ENCODE measurements around the gene TMEM72.

Gene TMEM72

DNA sequence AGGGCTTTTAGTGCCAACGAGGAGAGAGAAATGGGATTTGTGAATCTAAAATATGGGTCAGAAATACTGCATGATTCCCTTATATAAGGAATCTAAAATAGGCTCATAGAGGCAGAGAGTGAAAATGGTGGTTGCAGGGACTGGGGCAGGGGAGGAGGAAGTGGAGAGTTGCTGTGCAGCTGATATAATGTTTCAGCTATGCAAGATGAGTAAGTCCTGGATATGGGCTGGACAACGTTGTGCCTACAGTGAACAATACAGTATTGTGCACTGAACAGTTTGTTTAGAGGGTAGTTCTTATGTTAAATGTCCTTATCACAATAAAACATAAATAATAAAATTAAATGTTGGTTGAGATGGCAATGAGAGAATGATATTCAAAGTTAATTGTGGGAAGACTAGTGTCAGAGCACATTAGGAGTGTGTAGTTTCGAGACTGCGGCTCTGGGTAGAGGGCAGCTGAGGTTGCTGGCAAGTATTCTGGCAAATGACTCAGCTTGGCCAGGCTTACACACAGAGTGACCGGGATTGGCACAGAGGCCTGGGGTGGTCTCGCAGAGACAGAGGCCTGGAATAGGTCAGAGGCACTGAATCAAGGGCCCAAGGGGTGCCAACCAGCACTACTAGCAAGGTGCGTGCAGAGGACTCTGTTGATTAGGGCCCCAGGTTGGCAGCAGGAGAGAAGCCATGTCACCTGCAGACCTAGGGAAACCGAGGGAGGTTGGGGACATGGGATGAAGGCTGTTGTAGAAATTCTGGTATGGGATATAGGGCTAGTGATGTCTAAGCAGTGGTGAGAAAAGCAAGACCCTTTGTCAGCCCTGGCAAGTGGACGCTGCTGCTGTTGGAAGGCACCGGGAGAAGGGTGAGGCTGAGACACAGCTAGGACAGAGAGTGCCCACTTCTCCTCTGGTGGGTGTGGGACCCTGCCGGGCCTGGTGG, 70.3 kb downstream of the TMEM72 start:
- no peak for DNase-seq

- no peak for DNase-seq
Observed at GRCh38 chr10:44982114-44982460, 71.0 kb downstream of the TMEM72 start.

GRCh38 chr10:44982496-44982895, 71.4 kb downstream of the TMEM72 start:
- DNase-seq, result no peak

DNA sequence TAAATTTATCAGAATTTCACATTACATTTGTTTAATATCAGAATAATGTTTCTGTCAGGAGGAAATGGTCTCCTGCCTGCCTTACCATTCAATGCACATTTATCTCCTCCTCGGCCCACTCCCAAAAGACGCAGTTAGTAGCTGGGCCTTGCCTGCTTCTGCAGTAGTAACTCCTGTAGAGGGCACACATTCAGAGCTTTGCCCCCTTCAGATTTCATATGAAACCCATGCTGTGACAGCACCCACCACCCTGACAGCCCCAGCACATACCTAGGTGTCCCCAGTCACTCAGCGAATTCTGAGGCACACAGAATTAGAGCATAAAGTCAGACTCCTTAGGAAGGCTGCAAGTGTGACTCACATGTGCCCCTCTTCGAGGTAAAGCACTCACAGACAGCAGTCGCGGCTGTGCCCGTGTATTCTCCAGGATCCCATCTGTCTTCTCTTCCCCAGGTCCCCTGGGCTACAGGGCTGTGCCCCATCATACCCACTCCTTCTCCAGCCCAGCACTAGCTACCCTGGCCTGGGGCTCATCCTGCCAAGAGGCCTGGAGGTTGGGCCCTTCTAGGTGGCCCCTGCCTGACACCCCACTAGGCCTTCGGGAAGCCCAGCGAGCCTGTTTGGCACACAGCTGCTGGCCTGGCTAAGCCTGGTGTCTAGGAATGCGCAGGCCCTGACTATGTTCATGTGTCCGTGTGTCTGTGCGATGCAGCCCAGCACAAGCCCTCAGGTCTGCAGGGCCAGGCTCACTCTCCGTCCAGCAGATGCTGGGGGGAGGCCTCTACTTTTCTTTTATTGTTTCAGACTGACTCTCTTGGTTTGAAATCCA, 72.1 kb downstream of the TMEM72 start:
- no peak for DNase-seq

GRCh38 chr10:44983895-44984278, 72.8 kb downstream of the TMEM72 start:
- DNase-seq, result no peak

- no peak for DNase-seq
Observed at GRCh38 chr10:44984671-44985101, 73.5 kb downstream of the TMEM72 start.

- no peak for DNase-seq
Observed at GRCh38 chr10:44985175-44985681, 74.1 kb downstream of the TMEM72 start.

DNA sequence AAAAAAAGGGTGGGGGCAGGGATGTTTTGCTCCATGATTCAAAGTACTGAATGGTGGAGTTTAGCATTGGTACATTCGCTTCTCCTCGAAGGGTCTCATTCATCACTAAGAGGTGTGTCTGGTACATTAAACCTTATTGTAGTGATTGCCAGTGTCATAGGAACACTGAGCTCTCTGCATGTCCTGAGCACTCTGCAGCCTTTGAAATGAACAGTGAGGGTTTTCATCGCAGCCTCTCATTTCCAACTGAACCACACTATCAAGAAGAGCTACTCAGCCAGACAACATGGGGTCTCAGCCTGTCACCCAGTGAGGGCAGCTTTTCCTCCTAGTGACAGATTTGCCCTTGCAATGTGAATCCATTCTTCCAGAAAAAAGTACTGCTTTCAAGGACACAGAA, 75.0 kb downstream of the TMEM72 start:
- DNase-seq, result no peak

Data from CD4-positive, alpha-beta T cell treated with Interleukin-21 for 1 hour (primary cell).